Ishikawa (cell line): Measurements from ENCODE around the gene SAXO1.

Source experiments
- CEBPB ChIP-seq: IDR thresholded peaks from 2 replicates; pipeline ENCODE4 v1.6.1; 2012
- CREB1 ChIP-seq: IDR thresholded peaks from 2 replicates; pipeline ENCODE4 v1.6.1; 2012; ENCODE audit warnings: low read depth
- EGR1 ChIP-seq: IDR thresholded peaks from 2 replicates; pipeline ENCODE4 v1.6.1; 2012
- EP300 ChIP-seq: IDR thresholded peaks from 2 replicates; pipeline ENCODE4 v1.6.1; 2012; ENCODE audit warnings: borderline replicate concordance
- FOXM1 ChIP-seq: IDR thresholded peaks from 2 replicates; pipeline ENCODE4 v1.6.1; 2012; ENCODE audit warnings: low read depth, borderline replicate concordance
- NFIC ChIP-seq: IDR thresholded peaks from 2 replicates; pipeline ENCODE4 v1.6.1; 2012
- RAD21 ChIP-seq: IDR thresholded peaks from 2 replicates; pipeline ENCODE4 v1.6.1; 2012; ENCODE audit warnings: low read depth
- TAF1 ChIP-seq: IDR thresholded peaks from 2 replicates; pipeline ENCODE4 v1.6.1; 2012; ENCODE audit warnings: low read depth, mild to moderate bottlenecking
- TCF12 ChIP-seq: IDR thresholded peaks from 2 replicates; pipeline ENCODE4 v1.6.1; 2012; ENCODE audit warnings: low read depth
- TEAD4 ChIP-seq: IDR thresholded peaks from 2 replicates; pipeline ENCODE4 v1.6.1; 2012
- USF1 ChIP-seq: IDR thresholded peaks from 2 replicates; pipeline ENCODE4 v1.6.1; 2012
- YY1 ChIP-seq: IDR thresholded peaks from 2 replicates; pipeline ENCODE4 v1.6.1; 2012; ENCODE audit warnings: low read depth
- ZBTB7A ChIP-seq: IDR thresholded peaks from 2 replicates; pipeline ENCODE4 v1.6.1; 2012; ENCODE audit warnings: low read depth
- TF ChIP-seq, protein P1 (sequence below): IDR thresholded peaks from 2 replicates; pipeline ENCODE4 v1.6.1; 2012
- TF ChIP-seq, protein P2 (sequence below): IDR thresholded peaks from 2 replicates; pipeline ENCODE4 v1.6.1; 2012; ENCODE audit warnings: low read depth, mild to moderate bottlenecking

SAXO1 gene

DNA sequence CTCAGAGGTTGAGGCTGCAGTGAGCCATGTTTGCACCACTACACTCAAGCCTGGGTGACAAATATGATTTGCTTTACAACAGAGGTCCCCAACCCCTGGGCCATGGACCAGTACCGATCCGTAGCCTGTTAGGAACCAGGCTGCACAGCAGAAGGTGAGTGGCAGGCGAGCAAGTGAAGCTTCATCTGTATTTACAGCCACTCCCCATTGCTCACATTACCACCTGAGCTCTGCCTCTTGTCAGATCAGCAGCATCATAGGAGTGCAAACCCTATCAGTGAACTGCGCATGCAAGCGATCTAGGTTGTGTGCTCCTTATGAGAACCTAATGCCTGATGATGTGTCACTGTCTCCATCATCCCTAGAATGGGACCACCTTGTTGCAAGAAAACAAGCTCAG, 42.5 kb downstream of the SAXO1 start:
- TF ChIP-seq RAD21: no peak
- TF ChIP-seq USF1: no peak
- no peak for TF ChIP-seq NFIC
- no peak for TF ChIP-seq EP300
- TF ChIP-seq FOXM1: no peak
- no peak for TF ChIP-seq TCF12
- no peak for TF ChIP-seq TAF1
- no peak for TF ChIP-seq TEAD4
- no peak for TF ChIP-seq YY1
- TF ChIP-seq ZBTB7A: no peak
- TF ChIP-seq, protein P1, sequence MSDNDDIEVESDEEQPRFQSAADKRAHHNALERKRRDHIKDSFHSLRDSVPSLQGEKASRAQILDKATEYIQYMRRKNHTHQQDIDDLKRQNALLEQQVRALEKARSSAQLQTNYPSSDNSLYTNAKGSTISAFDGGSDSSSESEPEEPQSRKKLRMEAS: no peak
- no peak for TF ChIP-seq CREB1

GRCh38 chr9:18989865-18990264, 43.1 kb downstream of the SAXO1 start:
- TF ChIP-seq EGR1 (no peak), EP300 (no peak), NFIC (no peak), CEBPB (no peak), YY1 (no peak), ZBTB7A (no peak), CREB1 (no peak), USF1 (no peak), FOXM1 (no peak)
- TF ChIP-seq, protein P1: no peak
- TF ChIP-seq, protein P2, sequence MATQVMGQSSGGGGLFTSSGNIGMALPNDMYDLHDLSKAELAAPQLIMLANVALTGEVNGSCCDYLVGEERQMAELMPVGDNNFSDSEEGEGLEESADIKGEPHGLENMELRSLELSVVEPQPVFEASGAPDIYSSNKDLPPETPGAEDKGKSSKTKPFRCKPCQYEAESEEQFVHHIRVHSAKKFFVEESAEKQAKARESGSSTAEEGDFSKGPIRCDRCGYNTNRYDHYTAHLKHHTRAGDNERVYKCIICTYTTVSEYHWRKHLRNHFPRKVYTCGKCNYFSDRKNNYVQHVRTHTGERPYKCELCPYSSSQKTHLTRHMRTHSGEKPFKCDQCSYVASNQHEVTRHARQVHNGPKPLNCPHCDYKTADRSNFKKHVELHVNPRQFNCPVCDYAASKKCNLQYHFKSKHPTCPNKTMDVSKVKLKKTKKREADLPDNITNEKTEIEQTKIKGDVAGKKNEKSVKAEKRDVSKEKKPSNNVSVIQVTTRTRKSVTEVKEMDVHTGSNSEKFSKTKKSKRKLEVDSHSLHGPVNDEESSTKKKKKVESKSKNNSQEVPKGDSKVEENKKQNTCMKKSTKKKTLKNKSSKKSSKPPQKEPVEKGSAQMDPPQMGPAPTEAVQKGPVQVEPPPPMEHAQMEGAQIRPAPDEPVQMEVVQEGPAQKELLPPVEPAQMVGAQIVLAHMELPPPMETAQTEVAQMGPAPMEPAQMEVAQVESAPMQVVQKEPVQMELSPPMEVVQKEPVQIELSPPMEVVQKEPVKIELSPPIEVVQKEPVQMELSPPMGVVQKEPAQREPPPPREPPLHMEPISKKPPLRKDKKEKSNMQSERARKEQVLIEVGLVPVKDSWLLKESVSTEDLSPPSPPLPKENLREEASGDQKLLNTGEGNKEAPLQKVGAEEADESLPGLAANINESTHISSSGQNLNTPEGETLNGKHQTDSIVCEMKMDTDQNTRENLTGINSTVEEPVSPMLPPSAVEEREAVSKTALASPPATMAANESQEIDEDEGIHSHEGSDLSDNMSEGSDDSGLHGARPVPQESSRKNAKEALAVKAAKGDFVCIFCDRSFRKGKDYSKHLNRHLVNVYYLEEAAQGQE: no peak

DNA sequence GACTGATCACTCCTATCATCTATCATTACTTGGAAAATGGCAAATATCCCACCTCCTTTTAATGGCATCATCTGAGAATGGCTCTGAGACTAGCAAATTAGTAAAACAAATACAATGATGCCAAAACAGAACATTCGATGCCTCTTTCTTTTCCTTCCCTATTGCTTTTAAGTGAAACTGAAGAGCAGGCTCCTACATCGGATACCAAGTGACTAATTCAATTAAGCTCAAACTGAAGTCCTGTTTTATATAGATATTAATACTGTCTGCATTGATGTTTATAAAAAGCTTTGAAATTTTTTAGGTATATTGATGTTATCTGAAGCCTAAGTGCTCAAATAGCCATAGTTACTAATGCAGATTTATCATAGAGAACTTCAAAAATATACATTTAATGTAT, 43.9 kb downstream of the SAXO1 start:
- TF ChIP-seq CREB1 (no peak), CEBPB (no peak), TAF1 (no peak), FOXM1 (no peak)
- TF ChIP-seq, protein P1: no peak

- TF ChIP-seq NFIC (no peak), TCF12 (no peak), CREB1 (no peak), EP300 (no peak), RAD21 (no peak), CEBPB (no peak), TEAD4 (no peak), YY1 (no peak), USF1 (no peak), EGR1 (no peak), TAF1 (no peak), FOXM1 (no peak), ZBTB7A (no peak)
- TF ChIP-seq, protein P1: no peak
- TF ChIP-seq, protein P2: no peak
These were observed 45.0 kb downstream of the SAXO1 start for GRCh38 chr9:18988003-18988402.

- TF ChIP-seq TAF1 (no peak), EGR1 (no peak)
- TF ChIP-seq, protein P2: no peak
These were observed 47.0 kb downstream of the SAXO1 start for GRCh38 chr9:18985996-18986395.
